ENCODE data around the gene VSNL1. TPM values are rescaled to one million over a fixed set of nuclear protein-coding genes. Genes with fewer than 3 reads are reported as not detected.

Gene VSNL1
- total RNA-seq, 1 experiment from 2014 or later: 9.9 TPM

DNA sequence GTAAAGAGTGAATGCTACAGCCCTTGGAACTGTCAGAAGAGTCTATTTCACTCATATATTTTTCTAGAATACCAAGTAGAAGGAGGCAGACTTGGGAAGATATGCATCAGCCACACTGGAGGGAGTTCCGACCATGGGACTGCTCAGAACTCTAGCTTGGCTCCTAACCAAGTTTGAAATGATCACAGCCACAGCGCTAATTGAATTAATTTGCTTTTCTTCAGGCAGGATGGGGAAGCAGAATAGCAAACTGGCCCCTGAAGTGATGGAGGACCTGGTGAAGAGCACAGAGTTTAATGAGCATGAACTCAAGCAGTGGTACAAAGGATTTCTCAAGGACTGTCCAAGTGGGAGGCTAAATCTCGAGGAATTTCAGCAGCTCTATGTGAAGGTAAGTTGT, 51.4 kb downstream of the VSNL1 start:
- H3K4me1 Mint-ChIP-seq: peaks cover 34 to 39% of the 10 kb centered on the region in 2 experiments

More for the DNA sequence above, 51.4 kb downstream of the VSNL1 start:
- Histone ChIP-seq H3K9ac (ENCODE audit: extremely low read depth, insufficient read length, low read length) (no peak overlapping the region), H3K27ac (ENCODE audit: insufficient read length, low read depth, low read length) (no peak overlapping the region), H3K4me2 (ENCODE audit: insufficient read depth, insufficient read length, low read length) (no peak overlapping the region), H4K5ac (ENCODE audit: insufficient read length, low read depth, low read length) (no peak overlapping the region), H3K56ac (ENCODE audit: insufficient read length, low read depth, low read length) (no peak overlapping the region), H3K79me1 (ENCODE audit: insufficient read depth, low read depth, low read length, poor library complexity, severe bottlenecking) (no peaks in the 10 kb centered on the region), H2BK12ac (ENCODE audit: insufficient read length, low read depth, low read length) (no peak overlapping the region), H2BK120ac (ENCODE audit: low read depth, low read length, poor library complexity, severe bottlenecking) (no peak overlapping the region), H3K9me3 (ENCODE audit: control insufficient read depth, low read depth, low read length) (no peaks in the 10 kb centered on the region), H2BK15ac (ENCODE audit: low read depth, low read length) (no peak overlapping the region), H3T11ph (ENCODE audit: low read length) (no peak overlapping the region), H3K23me2 (ENCODE audit: insufficient read length, low read depth, low read length, poor library complexity, severe bottlenecking) (no peaks in the 10 kb centered on the region), H3K79me2 (ENCODE audit: insufficient read depth, low read length) (peaks cover 6% of the 10 kb centered on the region; the same call in 1 of the 2 replicates), H2AFZ (ENCODE audit: low read length) (no peak overlapping the region), H4K91ac (ENCODE audit: insufficient read length, low read depth, low read length) (no peak overlapping the region), H4K20me1 (ENCODE audit: control insufficient read depth, insufficient read depth, insufficient read length) (no peaks in the 10 kb centered on the region), H3K4me1 (ENCODE audit: insufficient read depth, low read length) (peaks cover 21% of the 10 kb centered on the region; the same call in 1 of the 2 replicates), H4K8ac (replicated peaks; ENCODE audit: insufficient read length, low read depth, low read length) (no peak overlapping the region), H3K27me3 (ENCODE audit: insufficient read depth, low read length) (no peaks in the 10 kb centered on the region), H3K18ac (ENCODE audit: insufficient read length, low read depth, low read length) (no peak overlapping the region), H3K4ac (ENCODE audit: low read depth, low read length) (no peak overlapping the region), H2AK5ac (ENCODE audit: insufficient read length, low read length) (no peak overlapping the region), H3K23ac (ENCODE audit: insufficient read length, low read depth, low read length) (no peak overlapping the region), H3K14ac (ENCODE audit: insufficient read depth, low read length) (no peak overlapping the region), H2BK5ac (ENCODE audit: insufficient read length, low read length) (no peak overlapping the region), H2BK20ac (ENCODE audit: low read depth, low read length, poor library complexity, severe bottlenecking) (no peak overlapping the region)
- no peak overlapping the region for H3K4me3 Mint-ChIP-seq
- H3K9me3 Mint-ChIP-seq: no peaks in the 10 kb centered on the region
- no CpG with 5 or more reads among the region's 3 CpGs for WGBS (ENCODE audit: extremely low coverage, insufficient read length, low lambda C conversion rate)
- H3K36me3 Mint-ChIP-seq (ENCODE audit: insufficient read depth in 1 of 3, low read depth in 3 of 3): peaks cover 0 to 17% (median 3%) of the 10 kb centered on the region in 3 experiments; a peak in 4 of 7 replicates
- H3K27me3 Mint-ChIP-seq (ENCODE audit: low read depth): no peaks in the 10 kb centered on the region
- DNase-seq: no peak
- H3K27ac Mint-ChIP-seq: peak overlapping the region in 1 of 3 experiments; percentile 74; a peak in 1 of 7 replicates
- TF ChIP-seq, protein P1, sequence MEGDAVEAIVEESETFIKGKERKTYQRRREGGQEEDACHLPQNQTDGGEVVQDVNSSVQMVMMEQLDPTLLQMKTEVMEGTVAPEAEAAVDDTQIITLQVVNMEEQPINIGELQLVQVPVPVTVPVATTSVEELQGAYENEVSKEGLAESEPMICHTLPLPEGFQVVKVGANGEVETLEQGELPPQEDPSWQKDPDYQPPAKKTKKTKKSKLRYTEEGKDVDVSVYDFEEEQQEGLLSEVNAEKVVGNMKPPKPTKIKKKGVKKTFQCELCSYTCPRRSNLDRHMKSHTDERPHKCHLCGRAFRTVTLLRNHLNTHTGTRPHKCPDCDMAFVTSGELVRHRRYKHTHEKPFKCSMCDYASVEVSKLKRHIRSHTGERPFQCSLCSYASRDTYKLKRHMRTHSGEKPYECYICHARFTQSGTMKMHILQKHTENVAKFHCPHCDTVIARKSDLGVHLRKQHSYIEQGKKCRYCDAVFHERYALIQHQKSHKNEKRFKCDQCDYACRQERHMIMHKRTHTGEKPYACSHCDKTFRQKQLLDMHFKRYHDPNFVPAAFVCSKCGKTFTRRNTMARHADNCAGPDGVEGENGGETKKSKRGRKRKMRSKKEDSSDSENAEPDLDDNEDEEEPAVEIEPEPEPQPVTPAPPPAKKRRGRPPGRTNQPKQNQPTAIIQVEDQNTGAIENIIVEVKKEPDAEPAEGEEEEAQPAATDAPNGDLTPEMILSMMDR (conservative IDR thresholded peaks at IDR 0.05): no peak
